Bone marrow (tissue), 2 donors: ENCODE results near the gene NAV1.
"Not testable (repeated sequence)": the region's sequence is repeated elsewhere in the genome, so short reads cannot be mapped to it uniquely, and the experiment has no call there.

Experiments used
- DNase-seq, 2 donors: peaks; one replicate each; lab custom pipeline; 2025; lab: John Stamatoyannopoulos, UW

The NAV1 gene

GRCh38 chr1:201520046-201520575, 18.8 kb upstream of the NAV1 start:
- DNase-seq: not testable (repeated sequence)

DNA sequence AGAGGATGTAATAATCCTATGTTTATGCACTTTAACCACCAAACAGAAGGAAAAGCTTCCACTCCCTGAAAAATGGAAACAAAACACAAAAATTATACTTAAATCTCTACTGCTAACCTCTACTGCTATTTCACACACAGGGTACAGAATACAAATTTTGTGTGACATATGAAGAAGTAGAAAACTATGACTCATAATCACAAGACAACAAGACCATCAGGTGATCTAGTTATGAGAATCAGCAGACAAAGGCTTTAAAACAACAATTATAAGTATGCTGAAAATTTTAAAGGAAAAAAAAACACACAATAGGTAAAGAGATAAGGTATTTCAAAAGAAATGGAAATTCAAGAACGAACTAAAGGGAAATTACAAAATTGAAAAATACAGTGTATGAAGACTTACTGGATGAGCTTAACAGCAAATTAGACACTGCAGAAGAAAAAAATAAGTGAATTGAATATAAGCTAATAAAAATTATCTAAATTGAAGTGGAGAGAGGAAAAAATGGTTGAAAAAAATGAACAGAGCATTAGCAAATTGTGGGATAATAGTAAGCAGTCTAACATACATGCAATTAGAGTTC, 13.6 kb upstream of the NAV1 start:
- DNase-seq: no peak

DNA sequence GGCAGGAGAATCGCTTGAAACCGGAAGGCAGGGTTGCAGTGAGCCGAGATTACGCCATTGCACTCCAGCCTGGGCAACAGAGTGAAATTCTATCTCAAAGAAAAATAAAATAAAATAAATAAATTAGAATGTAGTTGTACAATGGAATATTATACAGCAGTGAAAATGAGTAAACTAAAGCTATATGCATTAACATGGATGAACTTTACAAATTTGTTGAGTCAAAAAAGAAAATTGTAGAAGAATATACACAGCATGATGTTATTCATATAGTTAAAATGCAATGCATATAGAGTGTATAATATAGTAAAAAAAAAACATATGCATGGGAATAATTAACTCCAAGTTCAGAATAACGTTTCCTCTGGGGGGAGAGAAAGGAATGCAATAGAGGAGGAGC, 11.0 kb upstream of the NAV1 start:
- DNase-seq: no peak

GRCh38 chr1:201528631-201529252, 10.2 kb upstream of the NAV1 start:
- DNase-seq: no peak

GRCh38 chr1:201530741-201531531, 8.0 kb upstream of the NAV1 start:
- DNase-seq: peak; percentile 15 to 53

GRCh38 chr1:201531551-201532425, 7.1 kb upstream of the NAV1 start:
- DNase-seq: no peak

GRCh38 chr1:201533836-201534235, 5.1 kb upstream of the NAV1 start:
- no peak for DNase-seq

GRCh38 chr1:201535046-201535918, 3.6 kb upstream of the NAV1 start:
- DNase-seq: no peak

DNA sequence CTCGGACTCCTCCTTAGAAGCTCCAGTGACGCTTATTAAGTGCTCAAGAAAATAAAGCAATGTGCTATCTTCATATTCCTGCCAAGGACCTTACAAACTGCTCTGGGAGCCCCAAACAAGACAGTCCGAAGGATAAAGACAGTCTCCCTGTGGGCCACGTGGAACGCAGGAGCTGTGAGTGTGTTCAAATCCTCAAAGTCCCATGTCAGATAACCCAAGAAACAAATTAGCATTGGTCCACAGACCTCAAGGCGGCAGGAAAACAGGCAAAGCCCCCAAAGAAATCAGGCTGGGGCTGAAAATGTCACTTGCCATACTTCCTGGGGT, 3.0 kb upstream of the NAV1 start:
- no peak for DNase-seq

DNA sequence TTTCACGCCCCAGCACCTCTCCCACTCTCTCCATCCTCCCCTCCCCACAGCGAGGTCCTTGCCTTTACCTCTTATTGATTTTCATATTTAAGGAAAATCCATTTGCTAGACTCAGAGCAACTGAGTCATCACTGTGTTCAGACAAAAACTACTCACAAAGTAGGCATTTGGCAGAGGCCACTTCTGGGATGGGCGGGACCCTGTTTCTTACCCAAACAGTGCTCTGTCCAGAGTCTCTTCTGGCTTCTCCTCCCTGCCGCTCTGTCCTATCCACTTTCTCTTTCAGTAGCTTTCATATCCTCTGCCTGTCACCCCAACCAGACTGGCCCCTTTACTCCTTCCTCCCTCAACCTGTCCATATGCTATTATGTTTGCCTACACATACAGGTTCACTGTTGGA, 2.4 kb upstream of the NAV1 start:
- no peak for DNase-seq

- DNase-seq: no peak
These were observed 1.9 kb upstream of the NAV1 start for GRCh38 chr1:201537028-201537427.

DNA sequence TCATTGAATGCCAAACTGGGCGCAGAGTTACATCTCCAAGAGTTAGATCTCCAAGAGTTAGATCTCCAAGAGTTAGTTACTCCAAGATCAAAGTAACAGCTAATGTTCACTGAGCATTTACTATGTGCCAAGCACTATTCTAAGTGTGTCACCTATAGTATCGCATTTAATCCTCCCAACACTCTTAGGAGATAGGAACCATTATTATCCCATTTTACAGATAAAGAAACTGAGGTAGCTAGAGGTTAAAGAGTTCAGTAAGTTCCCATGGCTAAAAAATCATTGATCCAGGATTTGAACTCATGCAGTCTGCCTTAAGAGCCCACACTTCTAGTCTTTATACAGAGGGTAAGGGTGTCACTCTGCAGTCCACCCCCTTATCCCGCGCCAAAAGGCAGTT, 1.5 kb upstream of the NAV1 start:
- DNase-seq: no peak

GRCh38 chr1:201537891-201538611, 876 bp upstream of the NAV1 start:
- DNase-seq: no peak

GRCh38 chr1:201539561-201540431, 869 bp downstream of the NAV1 start:
- no peak for DNase-seq

DNA sequence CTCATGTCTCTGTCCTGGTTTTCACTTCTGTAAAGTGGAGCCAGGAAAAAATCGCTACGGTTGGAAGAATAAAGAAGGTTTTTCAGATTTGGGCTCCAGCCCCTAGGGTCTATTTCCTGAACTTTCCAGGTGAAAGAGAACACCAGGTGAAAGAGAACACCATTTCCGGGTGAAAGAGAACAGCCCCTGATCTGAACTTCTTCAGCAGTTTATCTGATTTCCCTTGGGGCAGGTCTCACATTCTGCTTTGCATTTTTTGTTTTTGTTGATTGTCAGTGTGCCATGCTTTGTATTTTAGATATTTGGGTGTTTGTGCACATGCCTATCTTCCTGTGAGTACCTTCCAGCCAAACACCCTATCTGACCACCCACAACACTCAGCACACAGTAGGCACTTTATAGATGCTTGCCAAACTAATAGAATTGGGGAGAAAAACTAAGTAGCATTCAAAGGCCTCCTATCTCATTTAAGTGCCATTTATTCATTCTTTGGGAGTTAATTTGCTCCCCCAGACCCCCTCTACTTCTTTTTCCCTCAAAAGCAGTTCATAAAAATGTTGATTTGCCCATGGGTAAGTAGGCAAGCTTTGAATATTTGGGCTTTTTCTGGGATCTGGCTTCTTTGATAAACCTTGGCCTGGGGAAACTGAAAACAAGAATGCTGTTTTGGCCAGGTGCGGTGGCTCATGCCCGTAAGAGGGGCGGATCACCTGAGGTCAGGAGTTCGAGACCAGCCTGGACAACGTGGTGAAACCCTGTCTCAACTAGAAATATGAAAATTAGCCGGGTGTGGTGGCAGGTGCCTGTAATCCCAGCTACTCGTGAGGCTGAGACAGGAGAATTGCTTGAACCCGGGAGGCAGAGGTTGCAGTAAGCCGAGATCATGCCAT, 2.2 kb downstream of the NAV1 start:
- no peak for DNase-seq

DNA sequence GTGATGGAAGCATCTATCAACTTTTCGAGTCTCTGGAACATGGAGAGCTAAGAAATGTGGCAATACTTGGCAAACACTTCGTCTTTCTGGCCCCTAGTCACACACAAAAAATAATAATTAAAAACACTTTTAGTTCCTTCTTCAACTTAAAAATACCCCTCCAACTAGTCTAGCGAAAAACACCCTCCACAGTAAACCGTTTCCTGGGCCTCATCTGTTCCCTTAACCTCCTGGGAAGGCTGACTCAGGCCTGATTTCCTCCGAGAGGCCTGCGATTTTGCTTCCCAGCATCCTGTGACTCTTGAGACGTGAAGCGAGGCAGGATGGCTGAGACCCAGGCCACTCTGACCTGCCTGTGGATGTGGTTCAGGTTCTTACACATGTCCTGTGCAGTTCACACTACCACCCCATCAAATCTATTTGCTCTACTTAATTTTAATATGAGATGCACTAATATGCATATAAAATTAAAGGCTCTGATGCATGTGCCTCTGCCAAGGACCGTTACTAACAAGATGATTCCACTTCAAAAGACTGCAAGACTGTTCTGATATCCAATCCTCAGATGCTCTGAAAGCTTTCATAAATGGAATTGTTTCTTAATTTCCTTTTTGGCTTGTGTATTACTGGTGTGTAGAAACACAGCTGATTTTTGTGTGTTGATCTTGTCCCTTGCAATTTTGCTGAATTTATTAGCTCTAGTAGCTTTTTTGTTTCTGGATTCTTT, 3.5 kb downstream of the NAV1 start:
- no peak for DNase-seq

GRCh38 chr1:201543871-201544642, 5.1 kb downstream of the NAV1 start:
- no peak for DNase-seq
